Astrocyte (in vitro differentiated cells and primary cell): ENCODE results near the gene EOLA2. TPM values are rescaled to one million over a fixed set of nuclear protein-coding genes. Genes with fewer than 3 reads are reported as not detected.
"Not testable (repeated sequence)": the region's sequence is repeated elsewhere in the genome, so short reads cannot be mapped to it uniquely, and the experiment has no call there.

ENCODE experiments used
- DNase-seq: peaks from one replicate; pipeline ENCODE4 v3.0.0-alpha.2; 2010; ENCODE audit warnings: low read depth
- FAIRE-seq: peaks from 2 replicates; lab custom pipeline; 2011; peaks lifted over from hg19 to GRCh38; lab: Jason Lieb, UNC
- H2AFZ ChIP-seq: 2 replicates; pipeline ENCODE4 v1.6.0; 2012; ENCODE audit warnings: low read depth, low read length, inconsistent platforms
- H3K27ac ChIP-seq: 2 replicates; pipeline ENCODE4 v1.5.1; 2011; ENCODE audit warnings: low read depth, low read length, inconsistent platforms
- H3K27me3 ChIP-seq: 2 replicates; pipeline ENCODE4 v1.6.0; 2011; ENCODE audit warnings: low read length, inconsistent platforms; ENCODE audit not compliant: insufficient read depth
- H3K36me3 ChIP-seq: 2 replicates; pipeline ENCODE4 v1.5.1; 2011; ENCODE audit warnings: low read length, inconsistent platforms; ENCODE audit not compliant: insufficient read depth
- H3K4me1 ChIP-seq: 2 replicates; pipeline ENCODE4 v1.5.1; 2011; ENCODE audit warnings: low read length, inconsistent platforms; ENCODE audit not compliant: insufficient read depth
- H3K4me2 ChIP-seq: 2 replicates; pipeline ENCODE4 v1.6.0; 2012; ENCODE audit warnings: low read length, inconsistent platforms
- H3K4me3 ChIP-seq: 2 replicates; pipeline ENCODE4 v1.5.1; 2011; ENCODE audit warnings: low read depth, mild to moderate bottlenecking, low read length, inconsistent platforms; ENCODE audit not compliant: insufficient read depth
- H3K79me2 ChIP-seq: 2 replicates; pipeline ENCODE4 v1.6.0; 2012; ENCODE audit warnings: mild to moderate bottlenecking, low read length, inconsistent platforms; ENCODE audit not compliant: insufficient read depth
- H3K9ac ChIP-seq: 2 replicates; pipeline ENCODE4 v1.6.0; 2012; ENCODE audit warnings: mild to moderate bottlenecking, low read length, inconsistent platforms
- H3K9me3 ChIP-seq: 2 replicates; pipeline ENCODE4 v1.5.1; 2012; ENCODE audit warnings: low read depth, mild to moderate bottlenecking, low read length, inconsistent platforms; ENCODE audit not compliant: insufficient read depth
- H4K20me1 ChIP-seq: 2 replicates; pipeline ENCODE4 v1.6.0; 2012; ENCODE audit warnings: low read length, inconsistent platforms; ENCODE audit not compliant: insufficient read depth
- H3K27ac Mint-ChIP-seq: one replicate; pipeline ENCODE4 v1.8.0; 2021; ENCODE audit warnings: mild to moderate bottlenecking, mixed read lengths; ENCODE audit not compliant: unreplicated experiment
- H3K27me3 Mint-ChIP-seq: one replicate; pipeline ENCODE4 v1.8.0; 2021; ENCODE audit warnings: low read depth, mixed read lengths; ENCODE audit not compliant: unreplicated experiment
- H3K36me3 Mint-ChIP-seq: one replicate; pipeline ENCODE4 v1.8.0; 2021; ENCODE audit warnings: low read depth, mixed read lengths; ENCODE audit not compliant: unreplicated experiment
- H3K4me1 Mint-ChIP-seq: one replicate; pipeline ENCODE4 v1.8.0; 2021; ENCODE audit warnings: low read depth, mixed read lengths; ENCODE audit not compliant: unreplicated experiment
- H3K4me3 Mint-ChIP-seq: one replicate; pipeline ENCODE4 v1.8.0; 2021; ENCODE audit warnings: mild to moderate bottlenecking, moderate library complexity, mixed read lengths; ENCODE audit not compliant: unreplicated experiment
- H3K9me3 Mint-ChIP-seq: one replicate; pipeline ENCODE4 v1.8.0; 2021; ENCODE audit warnings: mild to moderate bottlenecking, mixed read lengths; ENCODE audit not compliant: unreplicated experiment
- total RNA-seq: library from RNA; stranded (reverse); gene quantifications from 2 replicates; pipeline ENCODE4 v1.2.1, GENCODE V29; 2021

Gene EOLA2
- total RNA-seq, 1 donor from 2014 or later: 42.4 TPM

- not testable (repeated sequence) for H2AFZ ChIP-seq, H3K9me3 Mint-ChIP-seq, H3K27ac ChIP-seq, H3K4me1 ChIP-seq, H3K4me3 Mint-ChIP-seq, H3K4me1 Mint-ChIP-seq, H3K4me2 ChIP-seq, H3K9me3 ChIP-seq, DNase-seq, H3K79me2 ChIP-seq, H3K36me3 Mint-ChIP-seq, H3K4me3 ChIP-seq, H3K27me3 Mint-ChIP-seq, H3K27ac Mint-ChIP-seq, H3K36me3 ChIP-seq, H4K20me1 ChIP-seq, H3K27me3 ChIP-seq, H3K9ac ChIP-seq
- FAIRE-seq: peak; percentile 9
These were observed 5.3 kb downstream of the EOLA2 start for GRCh38 chrX:149932970-149933369.

GRCh38 chrX:149932150-149932549 is 6.1 kb downstream of the EOLA2 start:
- H3K36me3 ChIP-seq, FAIRE-seq, H3K27me3 Mint-ChIP-seq, H3K4me3 ChIP-seq, H3K9ac ChIP-seq, DNase-seq, H4K20me1 ChIP-seq, H2AFZ ChIP-seq, H3K4me3 Mint-ChIP-seq, H3K4me1 Mint-ChIP-seq, H3K9me3 Mint-ChIP-seq, H3K27ac Mint-ChIP-seq, H3K9me3 ChIP-seq, H3K4me1 ChIP-seq, H3K27ac ChIP-seq, H3K36me3 Mint-ChIP-seq, H3K4me2 ChIP-seq, H3K27me3 ChIP-seq, H3K79me2 ChIP-seq: not testable (repeated sequence)

- peak; percentile 95 for FAIRE-seq
- H3K4me1 Mint-ChIP-seq: not testable (repeated sequence)
These were observed 6.9 kb downstream of the EOLA2 start for GRCh38 chrX:149931355-149931754.

GRCh38 chrX:149929400-149929799 is 8.9 kb downstream of the EOLA2 start, which contains the start of gene HSFX4:
HSFX4 (plus strand) TSS chrX:149929573; CDS start chrX:149929645, 72 bp downstream.
- H3K4me1 Mint-ChIP-seq, DNase-seq, H3K27ac Mint-ChIP-seq, H3K27me3 ChIP-seq, H3K9ac ChIP-seq, H3K36me3 Mint-ChIP-seq, H3K27ac ChIP-seq, H3K9me3 Mint-ChIP-seq, H3K27me3 Mint-ChIP-seq, H3K79me2 ChIP-seq, H3K4me1 ChIP-seq, H2AFZ ChIP-seq, H3K36me3 ChIP-seq, H3K4me2 ChIP-seq, H4K20me1 ChIP-seq, H3K4me3 Mint-ChIP-seq, H3K9me3 ChIP-seq, H3K4me3 ChIP-seq: not testable (repeated sequence)
- FAIRE-seq: peak; percentile 9

More at GRCh38 chrX:149931355-149931754, 6.9 kb downstream of the EOLA2 start:
- not testable (repeated sequence) for H3K4me3 ChIP-seq, H3K4me3 Mint-ChIP-seq, H3K27ac ChIP-seq, H3K27ac Mint-ChIP-seq, H3K9me3 ChIP-seq, H3K36me3 Mint-ChIP-seq, H3K36me3 ChIP-seq, H3K4me1 ChIP-seq, H3K27me3 ChIP-seq, H3K9me3 Mint-ChIP-seq, H4K20me1 ChIP-seq, H2AFZ ChIP-seq, H3K4me2 ChIP-seq, H3K9ac ChIP-seq, H3K79me2 ChIP-seq, H3K27me3 Mint-ChIP-seq, DNase-seq

- H3K36me3 ChIP-seq, H3K27ac Mint-ChIP-seq, H3K27me3 Mint-ChIP-seq, H3K9me3 ChIP-seq, H3K27ac ChIP-seq, H3K9me3 Mint-ChIP-seq, H3K4me3 ChIP-seq, H3K4me1 Mint-ChIP-seq, H3K27me3 ChIP-seq, H3K4me1 ChIP-seq, H2AFZ ChIP-seq, H3K4me2 ChIP-seq, DNase-seq, H3K36me3 Mint-ChIP-seq, H3K79me2 ChIP-seq, H3K4me3 Mint-ChIP-seq, H4K20me1 ChIP-seq, H3K9ac ChIP-seq: not testable (repeated sequence)
- FAIRE-seq: peak; percentile 69
These were observed 9.7 kb downstream of the EOLA2 start for GRCh38 chrX:149928635-149929034.

- H3K4me3 ChIP-seq, H3K4me3 Mint-ChIP-seq, H3K27me3 ChIP-seq, H3K4me2 ChIP-seq, H3K36me3 Mint-ChIP-seq, H3K79me2 ChIP-seq, H3K4me1 ChIP-seq, DNase-seq, H3K9ac ChIP-seq, H3K4me1 Mint-ChIP-seq, H3K27me3 Mint-ChIP-seq, H3K36me3 ChIP-seq, H3K27ac Mint-ChIP-seq, FAIRE-seq, H3K27ac ChIP-seq, H3K9me3 ChIP-seq, H4K20me1 ChIP-seq, H3K9me3 Mint-ChIP-seq, H2AFZ ChIP-seq: not testable (repeated sequence)
These were observed 10.4 kb downstream of the EOLA2 start for GRCh38 chrX:149927964-149928258.
